Left renal pelvis (tissue), 4 donors: ENCODE data around the gene LRRC4B. TPM values are rescaled to one million over a fixed set of nuclear protein-coding genes. Genes with fewer than 3 reads are reported as not detected.

Experiments
- DNase-seq, 4 donors: peaks; one replicate each; pipeline ENCODE4 v3.0.0-alpha.2; 2013; ENCODE audit warnings: low read depth in 4 of 4, low spot score in 3 of 4
- polyA plus RNA-seq, 4 donors: library from polyadenylated mRNA; unstranded; fragments of 120-200 nt; gene quantifications; one replicate each; pipeline ENCODE4 v1.2.1, GENCODE V29; 2013; ENCODE audit not compliant: insufficient read length in 4 of 4

The LRRC4B gene
- polyA plus RNA-seq, 4 donors = 15.7 to 26.8 (median 20.1) TPM

DNA sequence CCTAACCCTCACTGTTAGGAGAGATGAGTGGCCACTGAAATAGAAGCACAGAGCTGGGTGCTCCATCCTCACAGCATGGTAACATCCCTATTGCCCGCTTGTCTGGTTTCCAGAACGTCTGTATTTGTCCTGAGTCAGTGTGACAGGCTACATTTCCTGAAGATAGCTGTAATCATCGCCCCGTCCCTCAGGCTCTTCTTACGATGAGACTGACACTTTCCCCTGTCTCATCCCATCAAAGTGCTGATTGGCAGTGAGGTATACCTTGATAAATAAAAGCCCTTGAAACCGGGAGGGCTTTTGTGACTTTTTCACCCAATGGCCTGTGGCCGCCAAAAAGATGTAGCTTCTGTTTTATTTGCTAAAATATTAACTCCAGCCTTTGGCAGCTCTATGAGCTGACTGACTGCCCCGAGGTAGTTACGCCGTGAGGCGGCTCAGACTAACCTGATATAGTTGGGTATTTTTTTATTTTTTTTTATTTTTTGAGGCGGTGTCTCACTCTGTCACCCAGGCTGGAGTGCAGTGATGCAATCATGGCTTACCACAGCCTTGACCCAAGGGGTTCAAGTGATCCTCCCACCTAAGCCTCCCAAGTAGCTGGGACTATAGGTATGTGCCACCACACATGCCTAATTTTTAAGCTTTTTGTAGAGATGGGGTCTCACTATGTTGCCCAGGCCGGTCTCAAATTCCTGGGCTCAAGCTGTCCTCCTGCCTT, 5.7 kb upstream of the LRRC4B start:
- no peak for DNase-seq

GRCh38 chr19:50570997-50571396, 2.8 kb upstream of the LRRC4B start:
- DNase-seq = no peak

GRCh38 chr19:50569938-50570540, 1.8 kb upstream of the LRRC4B start:
- no peak for DNase-seq

- no peak for DNase-seq
Observed at GRCh38 chr19:50568728-50569698, 778 bp upstream of the LRRC4B start.

DNA sequence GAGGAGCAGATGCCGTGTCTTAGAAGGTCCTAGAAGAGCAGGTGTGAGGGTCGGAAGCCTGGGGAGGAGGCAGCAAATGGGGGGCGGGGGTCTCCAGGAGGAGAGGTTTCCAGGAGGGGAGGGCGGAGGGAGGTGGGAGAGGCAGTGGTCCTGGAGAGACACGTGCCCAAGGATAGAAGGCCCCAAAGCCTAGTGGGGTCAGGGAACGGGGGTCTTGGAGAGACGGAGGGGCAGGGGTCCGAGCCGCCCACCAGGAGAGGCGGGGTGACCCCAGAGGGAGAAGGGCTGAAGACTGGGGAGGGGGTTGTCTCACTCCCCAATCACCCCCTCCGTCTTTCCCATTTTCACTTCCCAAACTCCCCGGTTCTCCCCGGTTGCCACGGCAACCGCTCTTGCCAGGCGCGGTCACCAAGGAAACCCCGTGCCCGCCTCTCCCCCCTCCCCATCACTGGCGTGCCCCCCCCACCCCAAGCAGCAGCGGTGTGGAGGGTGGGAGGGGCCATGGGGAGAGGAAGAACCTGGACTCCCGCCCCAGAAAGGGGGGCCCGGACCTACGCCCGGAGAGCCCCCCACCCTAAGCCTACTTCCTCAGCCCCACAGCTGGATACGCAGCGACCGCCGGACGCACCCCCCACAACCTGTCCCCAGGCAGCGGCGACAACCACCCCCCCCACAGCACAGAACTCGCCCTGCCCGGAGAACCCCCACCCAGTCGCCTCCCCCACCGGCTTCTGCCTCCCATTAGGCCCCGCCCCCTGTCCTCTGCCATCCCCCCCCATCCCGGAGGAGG, 988 bp downstream of the LRRC4B start:
- no peak for DNase-seq

DNA sequence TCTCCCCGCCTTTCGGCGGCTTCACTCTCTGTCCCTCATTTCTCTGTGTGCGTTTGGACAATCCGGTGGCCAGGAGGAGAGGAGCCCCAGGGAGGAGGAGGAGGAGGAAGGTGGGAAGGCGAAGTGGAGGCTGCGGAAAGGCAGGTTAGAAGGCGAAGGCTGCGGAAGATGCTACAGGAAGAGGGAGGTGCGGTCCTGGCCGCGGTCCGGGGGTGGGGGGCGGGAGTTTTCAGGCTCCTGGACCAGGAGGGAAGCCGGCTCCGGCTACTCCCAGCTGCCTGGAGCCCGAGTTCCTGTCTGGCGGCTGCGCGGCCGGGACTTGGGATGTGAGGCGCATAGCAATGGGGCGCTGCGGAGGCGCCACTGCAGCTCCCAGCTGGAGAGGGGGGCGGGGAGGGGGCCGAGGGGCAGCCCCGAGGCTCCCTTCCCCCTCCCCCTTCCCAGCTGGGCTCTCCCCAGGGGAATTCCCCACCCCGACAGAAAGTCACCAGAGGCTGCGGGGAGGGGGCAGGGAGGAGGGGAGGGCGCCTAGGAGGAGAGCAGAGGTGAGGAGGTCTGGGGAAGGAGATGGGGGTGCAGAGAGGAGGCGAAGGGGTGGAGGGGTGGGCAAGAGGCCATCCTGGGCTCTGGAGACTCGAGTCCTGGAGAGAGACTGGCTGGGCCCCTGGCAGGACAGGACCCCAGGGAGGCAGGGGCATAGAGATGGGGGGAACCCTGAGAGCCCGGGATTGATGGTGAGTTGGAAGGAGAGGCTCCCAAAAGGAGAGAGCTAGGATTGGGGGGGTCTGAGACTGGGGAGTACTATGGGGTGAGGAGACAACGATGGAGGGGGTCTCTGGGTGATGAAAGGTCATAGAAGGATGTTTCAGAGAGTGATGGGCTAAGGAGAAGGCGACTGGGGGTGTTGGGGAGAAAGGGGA, 2.0 kb downstream of the LRRC4B start:
- no peak for DNase-seq

DNA sequence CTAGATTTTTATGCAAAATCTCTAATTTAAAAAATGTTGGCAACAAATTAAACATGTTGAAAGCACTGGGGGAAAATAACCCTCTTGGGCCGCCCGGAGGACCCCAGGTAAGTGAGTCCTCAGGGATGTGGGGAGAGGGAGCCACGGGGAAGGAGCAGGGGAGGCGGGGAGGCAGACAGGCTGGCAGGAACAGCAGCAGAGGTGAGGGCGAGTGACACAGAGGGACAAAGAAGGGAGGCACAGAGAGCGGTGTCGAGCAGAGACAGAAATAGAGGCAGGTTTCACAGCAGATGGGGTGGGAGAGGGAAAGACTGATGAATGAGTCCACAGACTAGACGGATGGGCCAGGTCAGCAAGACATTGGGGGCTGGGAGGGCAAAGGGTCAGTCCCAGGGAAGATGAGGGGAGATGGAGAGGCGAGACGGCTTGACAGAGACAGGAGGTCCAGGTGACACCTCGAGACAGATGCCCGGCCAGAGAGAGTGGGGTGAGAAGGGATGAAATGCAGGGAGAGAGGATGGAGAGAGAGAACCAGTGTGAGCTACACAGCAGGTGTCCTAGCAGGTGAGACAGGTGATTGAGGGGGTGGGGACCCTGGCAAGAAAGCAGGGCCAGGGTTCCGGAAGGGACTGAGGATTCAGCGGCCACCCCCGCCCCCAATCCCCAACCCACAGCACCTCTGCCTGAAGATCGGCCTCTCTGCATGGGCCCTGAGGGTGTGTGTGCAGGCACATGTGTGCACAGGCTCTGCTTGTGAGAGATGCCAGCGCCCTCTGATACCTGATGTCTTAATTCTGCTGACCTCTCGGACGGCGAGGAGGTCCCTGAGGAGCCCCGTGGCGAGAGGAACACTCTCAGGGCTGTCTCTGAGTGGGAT, 3.8 kb downstream of the LRRC4B start:
- no peak for DNase-seq

GRCh38 chr19:50563597-50563996, 4.6 kb downstream of the LRRC4B start:
- DNase-seq = no peak

DNA sequence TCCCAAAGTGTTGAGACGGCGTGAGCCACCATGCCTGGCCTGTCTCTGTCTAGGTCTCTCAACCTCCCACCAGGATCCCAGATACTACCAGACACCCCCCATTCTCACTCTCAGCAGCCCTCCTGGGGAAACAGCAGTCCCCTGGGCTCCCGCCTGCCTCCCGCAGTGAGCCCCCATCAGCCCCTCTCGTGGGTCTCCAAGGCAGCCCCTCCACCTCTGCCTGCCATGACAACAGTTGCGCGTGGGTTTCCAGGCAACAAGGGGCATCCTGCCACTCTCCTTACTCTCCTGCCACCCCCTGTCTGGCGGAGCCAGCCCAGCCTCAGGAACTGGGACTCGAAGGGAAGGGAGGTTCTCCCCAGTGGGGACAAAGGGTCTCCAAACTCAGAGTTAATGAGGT, 5.2 kb downstream of the LRRC4B start:
- DNase-seq = no peak

- DNase-seq = no peak
Observed at GRCh38 chr19:50562329-50562728, 5.9 kb downstream of the LRRC4B start.

DNA sequence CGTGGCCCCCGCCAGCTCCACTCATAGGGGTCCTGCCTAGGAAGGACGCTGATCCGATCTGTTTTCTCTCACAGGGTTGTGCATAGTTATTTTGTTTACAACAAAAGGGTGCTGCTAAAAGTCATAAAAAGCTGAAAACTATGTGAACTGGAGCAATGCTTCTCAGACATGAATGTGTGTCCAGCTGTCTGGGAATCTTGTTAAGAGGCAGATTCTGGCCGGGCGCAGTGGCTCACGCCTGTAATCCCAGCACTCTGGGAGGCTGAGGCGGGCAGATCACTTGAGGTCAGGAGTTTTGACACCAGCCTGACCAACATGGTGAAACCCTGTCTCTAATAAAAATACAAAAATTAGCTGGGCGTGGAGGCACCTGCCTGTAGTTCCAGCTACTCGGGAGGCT, 8.6 kb downstream of the LRRC4B start:
- no peak for DNase-seq

DNA sequence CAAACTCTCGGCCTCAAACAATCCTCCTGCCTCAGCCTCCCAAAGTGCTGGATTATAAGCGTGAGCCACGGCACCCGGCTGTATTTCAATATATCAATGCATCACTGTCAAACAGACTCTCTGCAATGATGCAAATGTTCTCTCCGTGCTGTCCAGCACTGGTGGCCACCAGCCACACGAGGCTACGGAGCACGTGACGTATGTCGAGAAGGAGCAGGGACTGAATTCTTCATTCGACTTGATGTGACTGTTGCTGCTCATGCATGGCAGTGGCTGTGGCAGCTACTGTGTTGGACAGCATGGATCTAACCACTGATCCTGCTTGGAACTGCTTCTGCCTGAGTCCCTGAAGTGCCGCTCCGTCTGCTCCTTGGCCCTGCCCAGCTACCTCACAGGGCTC, 9.8 kb downstream of the LRRC4B start:
- DNase-seq = no peak

- no peak for DNase-seq
Observed at GRCh38 chr19:50558039-50558438, 10.2 kb downstream of the LRRC4B start.

GRCh38 chr19:50557009-50557613, 11.1 kb downstream of the LRRC4B start:
- no peak for DNase-seq

DNA sequence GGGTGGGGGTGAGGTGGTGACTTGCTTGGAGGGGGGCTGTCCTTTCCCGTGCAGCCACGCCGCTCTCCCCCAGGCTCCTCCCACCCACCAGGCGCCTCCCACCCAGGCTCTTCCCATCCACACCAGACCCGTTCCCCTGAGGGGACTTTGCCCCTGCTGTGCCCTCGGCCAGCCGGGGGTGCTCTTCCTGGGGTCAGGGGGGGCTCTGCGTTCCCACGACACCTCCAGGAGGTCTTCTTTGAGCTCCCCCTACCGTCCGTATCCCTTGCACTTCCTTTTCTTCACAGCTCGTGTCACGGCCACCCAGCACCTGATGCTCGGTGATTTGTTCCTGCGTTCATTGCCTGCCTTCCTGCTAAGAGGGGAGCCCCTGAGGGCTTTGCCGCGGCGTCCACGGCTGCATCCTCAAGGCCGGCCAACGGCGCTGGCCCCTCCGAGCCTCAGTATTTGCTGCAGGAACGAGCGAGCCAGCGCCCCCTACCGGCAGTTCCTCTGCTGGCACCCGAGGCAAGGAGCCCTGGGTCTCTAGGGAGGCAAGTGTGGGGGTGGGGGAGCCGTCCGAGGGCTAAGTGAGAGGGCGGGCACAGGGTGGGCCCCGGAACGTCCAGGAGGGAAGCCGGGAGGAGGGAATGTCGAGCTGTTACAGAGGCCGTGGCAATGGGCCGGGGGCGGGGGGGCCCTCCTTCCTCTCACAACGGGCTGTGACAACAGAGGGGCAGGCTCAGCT, 11.8 kb downstream of the LRRC4B start:
- peak in 2 of 4 donors; percentile 72 to 74 for DNase-seq

GRCh38 chr19:50555450-50556281, 12.6 kb downstream of the LRRC4B start:
- DNase-seq = no peak

DNA sequence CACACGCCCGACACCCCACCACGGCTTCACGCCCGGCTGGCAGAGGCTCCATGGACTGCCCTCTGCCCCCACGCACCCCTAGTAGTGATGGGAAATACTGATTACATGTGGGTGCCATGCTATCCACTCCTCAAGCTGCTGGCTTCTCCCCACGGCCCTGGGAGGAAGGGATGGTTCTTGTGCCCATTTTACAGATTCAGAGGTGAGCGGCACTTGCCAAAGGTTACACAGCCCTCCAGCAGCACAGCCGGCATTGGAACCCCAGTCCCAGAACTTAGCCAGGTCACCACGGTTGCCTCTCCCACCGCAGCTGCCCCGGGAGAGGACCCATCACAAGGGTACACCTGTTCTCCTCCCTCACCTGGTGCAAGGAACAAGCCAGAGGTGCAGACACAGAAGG, 13.2 kb downstream of the LRRC4B start:
- no peak for DNase-seq
